Subcutaneous abdominal adipose tissue (tissue), 5 donors: ENCODE measurements around the gene SS18L1.

Experiments
- H3K27ac ChIP-seq: one replicate; pipeline ENCODE4 v1.7.0; 2013; ENCODE audit warnings: low read depth, mild to moderate bottlenecking, inconsistent platforms, low read length, moderate library complexity
- H3K27me3 ChIP-seq, 5 donors: one replicate each; pipeline ENCODE4 v1.7.0; 2013; ENCODE audit warnings: low read length in 5 of 5, inconsistent platforms in 1 of 5; ENCODE audit not compliant: control insufficient read depth in 5 of 5, insufficient read depth in 4 of 5
- H3K36me3 ChIP-seq, 5 donors: one replicate each; pipeline ENCODE4 v1.7.0; 2013; ENCODE audit warnings: low read length in 5 of 5; ENCODE audit not compliant: control insufficient read depth in 5 of 5, insufficient read depth in 5 of 5
- H3K4me1 ChIP-seq, 5 donors: one replicate each; pipeline ENCODE4 v1.7.0; 2013; ENCODE audit warnings: low read length in 5 of 5, mild to moderate bottlenecking in 3 of 5, moderate library complexity in 1 of 5; ENCODE audit not compliant: control insufficient read depth in 5 of 5, insufficient read depth in 5 of 5
- H3K4me3 ChIP-seq, 5 donors: one replicate each; pipeline ENCODE4 v1.7.0; 2013; ENCODE audit warnings: low read length in 5 of 5, low read depth in 1 of 5
- H3K9ac ChIP-seq, 5 donors: one replicate each; pipeline ENCODE4 v1.7.0; 2013; ENCODE audit warnings: low read length in 5 of 5, mild to moderate bottlenecking in 4 of 5, moderate library complexity in 3 of 5
- H3K9me3 ChIP-seq, 5 donors: one replicate each; pipeline ENCODE4 v1.7.0; 2013; ENCODE audit warnings: low read length in 5 of 5; ENCODE audit not compliant: control insufficient read depth in 5 of 5
- donor health status: healthy.
- donor health status: healthy.
- donor health status: healthy.
- donor health status: healthy.
- donor health status: healthy.

The SS18L1 gene

GRCh38 chr20:62159839-62160238 is 16.3 kb downstream of the SS18L1 start:
- peaks cover 0 to 66% (median 40%) of the 10 kb centered on the region in 5 donors for H3K36me3 ChIP-seq
- H3K4me3 ChIP-seq = no peak overlapping the region
- H3K27me3 ChIP-seq = no peaks in the 10 kb centered on the region
- no peak overlapping the region for H3K27ac ChIP-seq
- H3K9me3 ChIP-seq = no peaks in the 10 kb centered on the region
- H3K4me1 ChIP-seq = peaks cover 1 to 9% (median 6%) of the 10 kb centered on the region in 5 donors
- no peak overlapping the region for H3K9ac ChIP-seq

DNA sequence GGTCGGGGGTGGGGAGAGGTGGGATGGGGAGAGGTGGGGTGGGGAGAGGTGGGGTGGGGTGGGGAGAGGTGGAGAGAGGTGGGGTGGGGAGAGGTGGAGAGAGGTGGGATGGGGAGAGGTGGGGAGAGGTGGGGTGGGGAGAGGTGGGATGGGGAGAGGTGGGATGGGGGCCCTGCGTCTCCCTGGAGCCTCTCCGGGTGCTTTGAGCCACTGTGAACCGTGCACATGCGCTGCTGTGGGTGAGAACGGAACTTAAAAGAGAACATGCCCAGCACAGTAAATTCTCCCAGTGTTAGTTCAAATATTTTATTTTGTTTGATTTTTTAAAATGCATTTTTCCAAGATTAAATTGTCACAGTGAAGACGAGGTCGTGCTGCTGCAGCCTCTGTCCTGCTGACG is 16.7 kb downstream of the SS18L1 start:
- no peaks in the 10 kb centered on the region for H3K9me3 ChIP-seq
- peaks cover 0 to 66% (median 44%) of the 10 kb centered on the region in 5 donors for H3K36me3 ChIP-seq
- H3K27me3 ChIP-seq = no peaks in the 10 kb centered on the region
- H3K9ac ChIP-seq = no peak overlapping the region
- no peak overlapping the region for H3K27ac ChIP-seq
- H3K4me3 ChIP-seq = no peak overlapping the region
- H3K4me1 ChIP-seq = peaks cover 1 to 9% (median 6%) of the 10 kb centered on the region in 5 donors

DNA sequence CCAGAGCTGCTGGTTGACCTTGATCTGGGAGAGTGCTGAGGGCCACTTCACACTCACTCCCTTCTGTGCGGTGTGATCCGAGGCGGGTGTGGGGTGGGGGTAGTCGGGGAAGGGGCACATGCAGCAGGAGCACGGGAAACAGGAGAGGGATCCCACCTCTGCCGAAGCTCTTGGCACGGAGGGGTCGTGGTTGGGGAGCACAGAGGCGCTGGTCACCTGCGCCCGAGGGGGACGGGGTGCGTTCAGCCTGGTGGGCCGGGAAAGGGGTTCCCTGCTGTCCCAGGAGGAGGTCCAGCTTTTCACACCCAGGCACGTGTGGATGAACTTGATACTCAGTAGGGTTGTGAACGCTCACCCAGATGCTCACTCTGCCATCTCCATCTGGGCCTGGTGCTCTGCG is 17.3 kb downstream of the SS18L1 start:
- Histone ChIP-seq H3K27ac (no peak overlapping the region), H3K4me3 (no peak overlapping the region), H3K27me3 (no peaks in the 10 kb centered on the region), H3K9ac (no peak overlapping the region), H3K9me3 (no peaks in the 10 kb centered on the region), H3K4me1 (peaks cover 1 to 10% (median 7%) of the 10 kb centered on the region in 5 donors), H3K36me3 (peaks cover 0 to 67% (median 49%) of the 10 kb centered on the region in 5 donors)

GRCh38 chr20:62161347-62161746 is 17.8 kb downstream of the SS18L1 start:
- H3K4me1 ChIP-seq = peaks cover 1 to 15% (median 7%) of the 10 kb centered on the region in 5 donors
- no peak overlapping the region for H3K27ac ChIP-seq
- no peaks in the 10 kb centered on the region for H3K27me3 ChIP-seq
- peaks cover 0 to 70% (median 52%) of the 10 kb centered on the region in 5 donors for H3K36me3 ChIP-seq
- H3K4me3 ChIP-seq = no peak overlapping the region
- no peaks in the 10 kb centered on the region for H3K9me3 ChIP-seq
- H3K9ac ChIP-seq = no peak overlapping the region

- H3K4me1 ChIP-seq = peaks cover 0 to 6% (median 4%) of the 10 kb centered on the region in 5 donors
- no peaks in the 10 kb centered on the region for H3K9me3 ChIP-seq
- H3K4me3 ChIP-seq = no peak overlapping the region
- peaks cover 0 to 76% (median 55%) of the 10 kb centered on the region in 5 donors for H3K36me3 ChIP-seq
- H3K27me3 ChIP-seq = no peaks in the 10 kb centered on the region
- H3K27ac ChIP-seq = no peak overlapping the region
- no peak overlapping the region for H3K9ac ChIP-seq
Observed at GRCh38 chr20:62162765-62163484, 19.4 kb downstream of the SS18L1 start.

DNA sequence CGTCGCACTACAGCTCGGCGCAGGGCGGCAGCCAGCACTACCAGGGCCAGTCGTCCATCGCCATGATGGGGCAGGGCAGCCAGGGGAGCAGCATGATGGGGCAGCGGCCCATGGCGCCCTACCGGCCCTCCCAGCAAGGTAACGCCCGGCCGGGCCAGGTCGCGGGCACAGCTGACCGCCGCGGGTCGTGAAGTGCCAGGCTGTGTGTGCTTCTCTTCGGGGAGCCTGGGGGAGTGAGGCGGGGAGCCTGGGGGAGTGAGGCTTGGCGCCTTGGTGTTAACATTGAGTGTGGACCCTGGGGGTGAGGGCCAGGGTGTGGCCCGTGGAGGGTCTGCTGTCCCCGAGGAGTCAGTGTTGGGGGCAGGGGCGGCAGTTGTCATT is 19.9 kb downstream of the SS18L1 start:
- H3K27me3 ChIP-seq = no peaks in the 10 kb centered on the region
- H3K36me3 ChIP-seq = peaks cover 0 to 82% (median 59%) of the 10 kb centered on the region in 5 donors
- H3K9ac ChIP-seq = no peak overlapping the region
- no peak overlapping the region for H3K4me3 ChIP-seq
- H3K27ac ChIP-seq = no peak overlapping the region
- H3K4me1 ChIP-seq = peaks cover 0 to 6% (median 4%) of the 10 kb centered on the region in 5 donors
- H3K9me3 ChIP-seq = no peaks in the 10 kb centered on the region

GRCh38 chr20:62163986-62164762 is 20.6 kb downstream of the SS18L1 start:
- Histone ChIP-seq H3K27me3 (no peaks in the 10 kb centered on the region), H3K27ac (no peak overlapping the region), H3K36me3 (peaks cover 0 to 84% (median 65%) of the 10 kb centered on the region in 5 donors), H3K9me3 (no peaks in the 10 kb centered on the region), H3K9ac (no peak overlapping the region), H3K4me3 (no peak overlapping the region), H3K4me1 (peaks cover 0 to 6% (median 4%) of the 10 kb centered on the region in 5 donors)

- H3K9me3 ChIP-seq = no peaks in the 10 kb centered on the region
- no peak overlapping the region for H3K4me3 ChIP-seq
- H3K27me3 ChIP-seq = no peaks in the 10 kb centered on the region
- H3K4me1 ChIP-seq = peaks cover 0 to 6% (median 4%) of the 10 kb centered on the region in 5 donors
- H3K9ac ChIP-seq = no peak overlapping the region
- no peak overlapping the region for H3K27ac ChIP-seq
- H3K36me3 ChIP-seq = peaks cover 0 to 86% (median 71%) of the 10 kb centered on the region in 5 donors
Observed at GRCh38 chr20:62164879-62165761, 21.6 kb downstream of the SS18L1 start.

GRCh38 chr20:62165762-62166399 is 22.3 kb downstream of the SS18L1 start:
- Histone ChIP-seq H3K4me3 (no peak overlapping the region), H3K9ac (no peak overlapping the region), H3K9me3 (no peaks in the 10 kb centered on the region), H3K27ac (no peak overlapping the region), H3K27me3 (no peaks in the 10 kb centered on the region), H3K36me3 (peaks cover 0 to 80% (median 69%) of the 10 kb centered on the region in 5 donors), H3K4me1 (peaks cover 0 to 6% (median 4%) of the 10 kb centered on the region in 5 donors)
